GM12878 (cell line): Measurements from ENCODE around the gene CAB39L. TPM values are rescaled to one million over a fixed set of nuclear protein-coding genes. Genes with fewer than 3 reads are reported as not detected.

Source experiments
- ATAC-seq: fragments of 200-7000 bp; cut with Tn5 transposase; 3 replicates; pipeline ENCODE4 v1.9.1; 2020; ENCODE audit warnings: mild to moderate bottlenecking, moderate library complexity
- BruUV-seq: library from RNA; stranded (reverse); fragments of 400-500 nt; replicated peaks from 2 replicates; lab custom pipeline; 2021; lab: Mats Ljungman, UMichigan
- CTCF ChIA-PET: fragments of 300-600 bp; sonication (Branson Sonifier 250); formaldehyde crosslinking; extraction: SDS; loops from one replicate; lab custom pipeline; 2021; ENCODE audit warnings: inconsistent platforms; lab: Yijun Ruan, JAX
- POLR2A ChIA-PET: fragments of 350-600 bp; formaldehyde crosslinking; extraction: SDS; loops from one replicate; lab custom pipeline; 2021; ENCODE audit warnings: inconsistent platforms; lab: Charles Lee
- RAD21 ChIA-PET: fragments of 300-600 bp; sonication (Branson Sonifier 250); formaldehyde crosslinking; loops from one replicate; lab custom pipeline; 2023; ENCODE audit warnings: antibody characterized with exemption; ENCODE audit not compliant: unreplicated experiment; lab: Charles Lee
- SMC1A ChIA-PET: fragments of 300-600 bp; sonication (Branson Sonifier 250); formaldehyde crosslinking; loops from one replicate; lab custom pipeline; 2023; ENCODE audit not compliant: unreplicated experiment, uncharacterized antibody; lab: Charles Lee
- DNase-seq: peaks from one replicate; pipeline ENCODE4 v3.0.0-alpha.2; 2011; ENCODE audit warnings: low read depth, low spot score
- FAIRE-seq: peaks from 3 replicates; lab custom pipeline; 2011; peaks lifted over from hg19 to GRCh38; lab: Jason Lieb, UNC
- H2AFZ ChIP-seq: 2 replicates; pipeline ENCODE4 v1.6.0; 2011; ENCODE audit warnings: low read depth, low read length, control low read depth; ENCODE audit not compliant: control insufficient read depth
- H3K27ac ChIP-seq: 2 replicates; pipeline ENCODE4 v1.5.1; 2011; ENCODE audit warnings: control low read depth; ENCODE audit not compliant: control insufficient read depth, insufficient read depth
- H3K27me3 ChIP-seq, 2 experiments: replicated peaks in 1 of 2; 2 replicates each; pipeline versions ENCODE4 v1.6.0 to v1.6.1; 2011; ENCODE audit warnings: low read length in 1 of 2; ENCODE audit not compliant: control insufficient read depth in 2 of 2, insufficient read depth in 2 of 2
- H3K36me3 ChIP-seq, 2 experiments: 2 replicates each; pipeline ENCODE4 v1.5.1; 2011; ENCODE audit warnings: low read length in 1 of 2; ENCODE audit not compliant: control insufficient read depth in 2 of 2, insufficient read depth in 2 of 2
- H3K4me1 ChIP-seq: 2 replicates; pipeline ENCODE4 v1.6.1; 2011; ENCODE audit warnings: mild to moderate bottlenecking, low read length, moderate library complexity, mixed read lengths; ENCODE audit not compliant: control insufficient read depth, insufficient read depth
- H3K4me2 ChIP-seq: 2 replicates; pipeline ENCODE4 v1.6.0; 2011; ENCODE audit warnings: control low read depth; ENCODE audit not compliant: control insufficient read depth, insufficient read depth
- H3K4me3 ChIP-seq: fragments of 200-600 bp; sonication (generic); 2 replicates; pipeline ENCODE4 v1.5.1; 2016
- H3K79me2 ChIP-seq: 2 replicates; pipeline ENCODE4 v1.6.0; 2011; ENCODE audit warnings: low read length; ENCODE audit not compliant: control insufficient read depth, insufficient read depth
- H3K9ac ChIP-seq: 2 replicates; pipeline ENCODE4 v1.8.0; 2011; ENCODE audit warnings: low read length, control low read depth, mixed read lengths; ENCODE audit not compliant: control insufficient read depth, insufficient read depth
- H3K9me3 ChIP-seq: replicated peaks from 3 replicates; pipeline ENCODE4 v1.5.1; 2011; ENCODE audit warnings: mild to moderate bottlenecking, low read length; ENCODE audit not compliant: control insufficient read depth, insufficient read depth
- H4K20me1 ChIP-seq: 2 replicates; pipeline ENCODE4 v1.6.0; 2011; ENCODE audit not compliant: control insufficient read depth, insufficient read depth
- BMI1 ChIP-seq: fragments of 450-650 bp; IDR thresholded peaks from 2 replicates; pipeline ENCODE4 v1.6.1; 2016; ENCODE audit warnings: mild to moderate bottlenecking, moderate library complexity, borderline replicate concordance
- CEBPB ChIP-seq, 2 experiments: fragments of 150-350 bp in 1 of 2; IDR thresholded peaks; 2 replicates each; pipeline ENCODE4 v1.6.1; 2012 to 2014; ENCODE audit warnings: low read depth in 2 of 2, low read length in 2 of 2, borderline replicate concordance in 1 of 2, inconsistent platforms in 1 of 2
- E2F8 ChIP-seq: fragments of 450-650 bp; IDR thresholded peaks from 2 replicates; pipeline ENCODE4 v1.6.1; 2018; ENCODE audit warnings: mild to moderate bottlenecking, low read depth, moderate library complexity; ENCODE audit not compliant: partially characterized antibody
- GATAD2B ChIP-seq: fragments of 450-650 bp; conservative IDR thresholded peaks from 2 replicates; pipeline ENCODE4 v1.6.1; 2017; ENCODE audit warnings: low read depth, mild to moderate bottlenecking, moderate library complexity
- MEF2A ChIP-seq: IDR thresholded peaks from 2 replicates; pipeline ENCODE4 v1.6.1; 2011; ENCODE audit warnings: low read depth, mild to moderate bottlenecking, low read length, moderate library complexity; ENCODE audit not compliant: insufficient read depth
- MYB ChIP-seq: fragments of 150-350 bp; IDR thresholded peaks from 2 replicates; pipeline ENCODE4 v1.6.1; 2014; ENCODE audit warnings: mild to moderate bottlenecking, low read depth, low read length, borderline replicate concordance
- NFYB ChIP-seq: IDR thresholded peaks from 2 replicates; pipeline ENCODE4 v1.6.1; 2011; ENCODE audit warnings: low read depth, mild to moderate bottlenecking, low read length, improper control_type of control experiment, moderate library complexity; ENCODE audit not compliant: insufficient read depth
- RAD21 ChIP-seq: IDR thresholded peaks from 2 replicates; pipeline ENCODE4 v1.6.1; 2011; ENCODE audit warnings: mild to moderate bottlenecking, low read depth, low read length, moderate library complexity; ENCODE audit not compliant: insufficient read depth
- RAD51 ChIP-seq: fragments of 450-650 bp; IDR thresholded peaks from 2 replicates; pipeline ENCODE4 v1.6.1; 2016; ENCODE audit warnings: moderate library complexity, mild to moderate bottlenecking, inconsistent platforms
- SMAD5 ChIP-seq: IDR thresholded peaks from 2 replicates; pipeline ENCODE4 v1.6.1; 2016; ENCODE audit warnings: antibody characterized with exemption, low read depth
- SMARCA5 ChIP-seq: fragments of 450-650 bp; IDR thresholded peaks from 2 replicates; pipeline ENCODE4 v1.6.1; 2017; ENCODE audit warnings: mild to moderate bottlenecking
- SREBF1 ChIP-seq: IDR thresholded peaks from 2 replicates; pipeline ENCODE4 v1.6.1; 2012; ENCODE audit warnings: mild to moderate bottlenecking, low read length
- SREBF2 ChIP-seq: IDR thresholded peaks from 2 replicates; pipeline ENCODE4 v1.6.1; 2012; ENCODE audit warnings: mild to moderate bottlenecking, low read length
- STAT3 ChIP-seq: IDR thresholded peaks from 2 replicates; pipeline ENCODE4 v1.6.1; 2011; ENCODE audit warnings: low read depth, low read length, improper control_type of control experiment
- TCF3 ChIP-seq: IDR thresholded peaks from 2 replicates; pipeline ENCODE4 v1.6.1; 2012; ENCODE audit warnings: low read depth, mild to moderate bottlenecking, low read length, borderline replicate concordance; ENCODE audit not compliant: insufficient read depth
- WRNIP1 ChIP-seq: IDR thresholded peaks from 2 replicates; pipeline ENCODE4 v1.6.1; 2011; ENCODE audit warnings: low read depth, low read length, improper control_type of control experiment, borderline replicate concordance
- ZNF217 ChIP-seq: fragments of 450-650 bp; IDR thresholded peaks from 2 replicates; pipeline ENCODE4 v1.6.1; 2017; ENCODE audit warnings: antibody characterized with exemption, mild to moderate bottlenecking
- WGBS: methylation state at CpG from one replicate; pipeline ENCODE4 v1.1.6; 2016; ENCODE audit warnings: low lambda C conversion rate; ENCODE audit not compliant: insufficient replicate concordance, insufficient coverage; ENCODE audit errors: missing lambda C conversion rate; 5-methylcytosine and 5-hydroxymethylcytosine counted together
- in situ Hi-C: fragments of 300-500 bp; cut with MboI; formaldehyde crosslinking; loops from 9 replicates; pipeline ENCODE4 v1.14.3; 2018; ENCODE audit warnings: mixed read lengths
- intact Hi-C: fragments of 100-400 bp; cut with micrococcal nuclease; formaldehyde crosslinking; loops from one replicate; pipeline ENCODE4 v1.14.2; 2022; ENCODE audit not compliant: unreplicated experiment
- polyA plus RNA-seq, 11 experiments: library from polyadenylated mRNA; depleted of rRNA in 4 of 11; unstranded in 6 of 11; stranded (reverse) in 5 of 11; fragments of >200 nt; fragmentation: Nextera tagmentation in 4 of 11; fragmentation: Illumina TruSeq in 1 of 11; extraction: Ambion mirVana in 4 of 11; extraction: Trizol in 1 of 11; gene quantifications; 1 replicate in 1 of 11; 2 replicates in 10 of 11; pipeline versions ENCODE4 v1.2.1 to v1.2.3, GENCODE V29; 2011 to 2016; ENCODE audit warnings: inconsistent platforms in 2 of 11, missing spikeins in 2 of 11, low read depth in 1 of 11
- total RNA-seq, 4 experiments: library from RNA; depleted of rRNA in 3 of 4; stranded (reverse); fragments of >200 nt in 3 of 4; fragmentation: Illumina TruSeq in 1 of 4; extraction: Trizol in 1 of 4; gene quantifications; 2 replicates each; pipeline versions ENCODE4 v1.2.1 to v1.2.3, GENCODE V29; 2013 to 2021
- TF ChIP-seq, protein P1 (sequence below): IDR thresholded peaks from 2 replicates; pipeline ENCODE4 v1.6.1; 2012; ENCODE audit warnings: low read depth, low read length, improper control_type of control experiment
- TF ChIP-seq, protein P2 (sequence below): IDR thresholded peaks from 2 replicates; pipeline ENCODE4 v1.6.1; 2011; ENCODE audit warnings: borderline replicate concordance, low read depth, mild to moderate bottlenecking, moderate library complexity, low read length; ENCODE audit not compliant: insufficient read depth, poor library complexity, severe bottlenecking

The CAB39L gene
- total and polyA plus RNA-seq, 10 of the 15 experiments (the other 5 are each of a cell fraction or from before 2014, with no cell fraction given): 0.88 to 3.0 (median 1.7) TPM

- BruUV-seq: no TSS peak
- Histone ChIP-seq H3K9ac (no peak overlapping the region), H3K9me3 (no peaks in the 10 kb centered on the region; the same call in none of the 3 replicates), H3K4me1 (no peaks in the 10 kb centered on the region), H3K36me3 (no peaks in the 10 kb centered on the region), H3K4me3 (no peak overlapping the region), H2AFZ (no peak overlapping the region), H3K79me2 (no peaks in the 10 kb centered on the region), H4K20me1 (no peaks in the 10 kb centered on the region), H3K4me2 (no peak overlapping the region), H3K27ac (no peak overlapping the region), H3K27me3 (no peaks in the 10 kb centered on the region; a peak in 1 of 4 replicates)
- CTCF ChIA-PET: no interaction called here
- TF ChIP-seq SMAD5: no peak
- TF ChIP-seq RAD21: no peak
- no peak for TF ChIP-seq TCF3
- no peak for TF ChIP-seq ZNF217
- TF ChIP-seq BMI1: no peak
- no peak for TF ChIP-seq NFYB
- TF ChIP-seq, protein P1, sequence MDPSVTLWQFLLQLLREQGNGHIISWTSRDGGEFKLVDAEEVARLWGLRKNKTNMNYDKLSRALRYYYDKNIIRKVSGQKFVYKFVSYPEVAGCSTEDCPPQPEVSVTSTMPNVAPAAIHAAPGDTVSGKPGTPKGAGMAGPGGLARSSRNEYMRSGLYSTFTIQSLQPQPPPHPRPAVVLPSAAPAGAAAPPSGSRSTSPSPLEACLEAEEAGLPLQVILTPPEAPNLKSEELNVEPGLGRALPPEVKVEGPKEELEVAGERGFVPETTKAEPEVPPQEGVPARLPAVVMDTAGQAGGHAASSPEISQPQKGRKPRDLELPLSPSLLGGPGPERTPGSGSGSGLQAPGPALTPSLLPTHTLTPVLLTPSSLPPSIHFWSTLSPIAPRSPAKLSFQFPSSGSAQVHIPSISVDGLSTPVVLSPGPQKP: no peak
- TF ChIP-seq SREBF1: no peak
- TF ChIP-seq STAT3: no peak
- no peak for TF ChIP-seq MYB
- no peak for TF ChIP-seq RAD51
- no peak for TF ChIP-seq E2F8
- TF ChIP-seq MEF2A: no peak
- no peak for TF ChIP-seq GATAD2B
- TF ChIP-seq, protein P2, sequence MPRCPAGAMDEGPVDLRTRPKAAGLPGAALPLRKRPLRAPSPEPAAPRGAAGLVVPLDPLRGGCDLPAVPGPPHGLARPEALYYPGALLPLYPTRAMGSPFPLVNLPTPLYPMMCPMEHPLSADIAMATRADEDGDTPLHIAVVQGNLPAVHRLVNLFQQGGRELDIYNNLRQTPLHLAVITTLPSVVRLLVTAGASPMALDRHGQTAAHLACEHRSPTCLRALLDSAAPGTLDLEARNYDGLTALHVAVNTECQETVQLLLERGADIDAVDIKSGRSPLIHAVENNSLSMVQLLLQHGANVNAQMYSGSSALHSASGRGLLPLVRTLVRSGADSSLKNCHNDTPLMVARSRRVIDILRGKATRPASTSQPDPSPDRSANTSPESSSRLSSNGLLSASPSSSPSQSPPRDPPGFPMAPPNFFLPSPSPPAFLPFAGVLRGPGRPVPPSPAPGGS: no peak
- TF ChIP-seq CEBPB (IDR thresholded peaks at IDR 0.05; ENCODE audit: borderline replicate concordance in 1 of 2, low read depth in 2 of 2, low read length in 2 of 2): no peak
- TF ChIP-seq SREBF2: no peak
- TF ChIP-seq SMARCA5: no peak
- TF ChIP-seq WRNIP1: no peak
- in situ Hi-C loops (no loop called here), intact Hi-C loops (no loop called here)
- RAD21 ChIA-PET: interaction anchor here (0.8 kb wide), 1 partner anchor 203 kb away, joined by 3 read pairs; no protein-coding TSS in a partner anchor
- DNase-seq: no peak
- WGBS: 70% methylated on average over 1 of the region's 1 CpG
- SMC1A ChIA-PET: no interaction called here
- POLR2A ChIA-PET: no interaction called here
- no peak for FAIRE-seq
- no peak for ATAC-seq
These were observed 39.2 kb downstream of the CAB39L start for GRCh38 chr13:49404703-49405020.
